GM19463 (cell line): Measurements from ENCODE around the gene GPR37.

ENCODE experiments used
- ATAC-seq: cut with Tn5 transposase; IDR thresholded peaks from one replicate; pipeline ENCODE4 v1.9.1; 2021; ENCODE audit warnings: mild to moderate bottlenecking, moderate library complexity; ENCODE audit not compliant: unreplicated experiment

Gene GPR37

DNA sequence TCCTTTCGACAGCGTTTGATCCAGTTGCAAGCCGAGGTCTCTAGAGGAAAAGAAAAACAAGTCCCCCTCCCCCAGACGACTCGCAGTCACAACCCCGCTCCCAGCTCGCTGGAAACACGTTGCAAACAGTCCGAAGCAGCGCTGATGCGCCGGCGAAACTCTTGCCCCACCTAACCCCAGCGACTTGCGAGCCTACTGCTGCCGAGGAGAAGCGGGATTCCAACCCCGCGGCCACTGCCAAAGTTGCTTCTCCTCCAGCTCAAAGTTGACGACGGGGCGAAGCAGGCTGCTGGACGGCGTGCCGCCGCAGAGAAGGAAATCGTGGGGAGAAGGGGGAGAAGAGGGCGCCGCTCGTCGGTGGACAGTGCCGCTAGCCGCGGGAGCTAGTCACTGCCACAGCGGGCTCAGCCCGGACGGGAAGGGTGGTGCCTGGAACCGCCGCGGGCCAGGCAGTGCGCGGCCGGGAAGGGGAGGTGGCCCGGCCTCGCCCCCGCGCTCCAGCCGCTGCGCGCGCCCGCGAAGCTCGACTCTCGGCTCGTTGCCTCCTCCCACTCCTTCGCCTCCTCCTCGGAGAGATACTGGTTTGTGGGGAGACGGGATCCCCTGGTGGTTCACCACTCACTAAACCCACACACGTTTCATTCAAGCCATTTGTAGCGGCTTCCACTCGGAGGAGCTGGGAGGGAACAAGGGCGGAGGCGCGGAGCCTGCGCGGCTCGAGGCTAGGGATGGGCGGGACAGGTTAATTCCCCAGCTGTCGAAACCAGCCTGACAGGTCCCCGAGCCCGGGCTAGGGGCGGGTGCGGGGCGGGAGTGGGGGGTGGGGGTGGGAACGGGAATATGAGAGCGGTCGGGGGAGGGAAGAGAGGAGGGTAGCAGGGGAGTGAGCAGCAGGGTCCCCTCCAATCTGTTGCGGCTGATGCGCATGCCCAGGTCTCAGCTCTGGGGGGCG is at the start of gene GPR37:
Gene GPR37, minus strand, starts transcription at position 392 of the 952 bp plus-strand sequence. CDS start 816 bp downstream, outside the sequence.
- ATAC-seq, result peak; percentile 74

DNA sequence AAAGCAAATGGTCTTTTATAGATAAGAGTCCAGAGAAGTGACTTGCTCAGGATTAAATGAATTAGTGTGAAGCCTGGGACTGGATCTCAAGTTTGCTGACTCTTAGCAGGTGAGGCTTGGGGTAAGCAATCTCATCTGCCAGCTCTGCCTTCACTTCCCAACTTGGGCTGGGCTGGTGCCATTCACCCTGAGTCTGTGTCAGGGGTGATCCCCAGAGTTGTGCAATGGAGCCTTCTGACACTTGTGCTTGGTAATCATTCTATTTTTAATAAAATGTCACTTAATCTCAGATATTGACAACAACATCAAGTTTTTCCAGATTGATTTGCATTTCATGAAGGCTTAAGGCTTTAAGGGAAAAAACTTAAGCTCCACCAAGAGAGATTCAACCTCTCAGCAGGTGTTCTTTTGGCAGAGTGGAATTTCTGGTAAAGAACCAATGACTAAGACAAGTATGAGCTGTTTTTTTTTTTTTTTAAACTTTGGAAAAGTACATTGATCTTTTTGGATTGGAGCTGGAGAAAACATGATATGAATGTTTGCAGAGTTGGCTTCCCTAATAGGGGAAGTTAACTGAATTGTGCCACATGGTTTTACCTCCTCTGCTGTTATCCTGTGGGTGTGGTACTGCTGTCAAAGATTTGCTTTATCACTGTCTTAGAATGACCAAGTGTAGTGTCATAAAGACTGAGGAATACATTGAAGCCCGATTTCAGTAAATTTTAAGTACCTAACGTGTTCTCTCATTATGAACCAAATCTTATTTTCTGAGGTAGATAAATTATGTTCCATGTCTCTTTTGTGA is 48.6 kb upstream of the GPR37 start:
- ATAC-seq, result no peak

DNA sequence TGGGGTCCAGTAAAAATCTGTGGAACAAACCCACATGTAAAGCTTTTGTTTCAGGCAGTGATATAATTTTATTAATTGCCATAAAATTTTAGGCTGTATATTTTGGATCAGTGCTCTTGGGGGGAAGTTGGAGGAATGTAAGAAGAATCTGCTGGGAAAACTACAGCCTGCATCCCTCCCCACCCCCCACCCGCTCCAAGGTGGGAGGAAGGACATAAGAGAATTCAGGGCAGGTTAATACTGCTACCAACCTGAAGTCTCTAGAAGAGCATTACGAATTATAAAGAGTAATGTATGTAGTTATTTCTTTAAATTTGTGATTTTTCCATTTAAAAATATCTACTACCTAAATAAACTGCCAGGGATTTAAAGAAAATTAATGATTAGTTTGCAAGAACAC is 47.2 kb upstream of the GPR37 start:
- no peak for ATAC-seq

DNA sequence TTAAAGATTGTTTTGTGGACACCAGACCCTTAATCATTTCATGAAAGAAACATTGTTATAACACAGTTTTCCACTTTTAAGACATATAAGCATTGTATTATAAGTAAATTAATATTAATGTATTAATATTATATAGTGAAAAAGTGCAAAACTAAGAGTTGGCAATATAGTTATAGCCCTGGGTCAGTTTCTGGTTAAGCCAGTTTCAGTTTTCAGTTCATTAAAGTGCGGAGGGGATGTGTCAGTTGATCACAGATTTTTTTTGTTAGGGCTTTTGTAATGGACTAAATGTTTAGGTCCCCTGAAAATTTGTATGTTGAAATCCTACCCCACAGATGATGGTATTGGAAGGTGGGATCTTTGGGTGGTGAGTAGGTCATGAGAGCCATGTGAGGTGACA is 45.7 kb upstream of the GPR37 start:
- no peak for ATAC-seq

DNA sequence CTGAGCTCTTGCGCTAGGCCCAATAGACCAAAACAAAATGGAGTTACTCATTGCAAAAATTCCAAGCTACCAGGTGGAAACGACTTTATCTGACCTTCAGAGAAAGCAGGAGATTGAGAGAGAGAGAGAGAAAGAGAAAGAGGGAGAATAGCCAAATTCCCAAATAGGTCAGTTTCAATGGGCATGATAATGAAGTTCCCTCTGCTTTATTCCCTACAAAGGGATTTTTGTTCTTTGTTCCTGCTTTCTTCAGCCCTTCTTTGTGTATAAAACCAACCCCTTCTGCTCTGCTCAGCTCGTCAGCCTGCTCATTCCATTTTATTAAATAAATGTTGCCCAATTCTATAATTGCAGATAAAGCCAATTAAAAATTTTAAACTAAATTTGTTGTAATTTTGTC is 45.0 kb upstream of the GPR37 start:
- no peak for ATAC-seq

GRCh38 chr7:124808206-124808605 is 42.6 kb upstream of the GPR37 start:
- ATAC-seq, result no peak

DNA sequence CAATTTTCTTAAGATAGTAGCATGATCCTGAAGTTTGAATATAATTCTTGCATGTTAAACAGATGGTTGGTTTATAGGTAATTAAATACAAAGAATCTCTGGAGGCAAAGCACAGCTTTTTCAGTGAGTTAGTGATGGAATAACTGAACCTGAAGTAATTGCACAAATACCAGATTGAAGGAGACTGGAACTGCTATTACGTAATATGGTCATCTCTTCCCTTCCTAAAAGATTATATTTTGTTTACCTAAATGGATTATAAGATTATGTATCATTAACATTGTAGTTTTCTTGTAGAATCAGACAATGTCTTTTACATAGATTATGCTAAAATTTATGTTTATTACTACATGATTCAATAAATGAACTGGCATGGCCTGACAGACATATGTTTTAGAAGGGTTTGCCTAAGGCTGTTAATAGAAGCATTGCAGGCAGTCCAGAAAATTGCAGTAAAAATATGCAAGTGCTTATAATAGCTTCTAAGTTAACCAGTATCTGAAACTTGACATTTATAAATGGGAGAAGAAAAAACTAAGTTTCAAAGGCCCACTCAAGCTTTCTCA is 35.8 kb upstream of the GPR37 start:
- no peak for ATAC-seq

GRCh38 chr7:124800386-124800785 is 34.8 kb upstream of the GPR37 start:
- ATAC-seq, result no peak

GRCh38 chr7:124799448-124799847 is 33.9 kb upstream of the GPR37 start:
- no peak for ATAC-seq

GRCh38 chr7:124796771-124797170 is 31.2 kb upstream of the GPR37 start:
- no peak for ATAC-seq

- no peak for ATAC-seq
Measured at GRCh38 chr7:124792696-124793095, 27.1 kb upstream of the GPR37 start.

DNA sequence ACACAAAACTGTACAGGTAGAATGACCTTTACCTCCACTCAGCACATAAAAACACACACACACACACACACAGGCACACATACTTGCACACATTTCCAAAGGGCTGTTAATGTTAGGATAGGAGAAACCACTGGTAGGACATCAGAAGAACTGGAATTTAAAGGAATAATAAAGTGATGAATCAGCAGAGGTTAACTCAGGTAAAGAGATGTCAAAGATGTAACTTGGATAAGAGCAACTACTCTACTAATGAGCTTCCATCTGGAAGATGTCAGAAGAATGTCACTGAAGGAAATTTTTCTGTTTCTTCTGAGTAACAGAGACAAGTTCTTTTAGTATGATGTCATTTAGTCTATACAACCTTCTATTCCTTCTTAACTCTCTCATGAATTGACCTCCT is 26.4 kb upstream of the GPR37 start:
- ATAC-seq, result no peak

DNA sequence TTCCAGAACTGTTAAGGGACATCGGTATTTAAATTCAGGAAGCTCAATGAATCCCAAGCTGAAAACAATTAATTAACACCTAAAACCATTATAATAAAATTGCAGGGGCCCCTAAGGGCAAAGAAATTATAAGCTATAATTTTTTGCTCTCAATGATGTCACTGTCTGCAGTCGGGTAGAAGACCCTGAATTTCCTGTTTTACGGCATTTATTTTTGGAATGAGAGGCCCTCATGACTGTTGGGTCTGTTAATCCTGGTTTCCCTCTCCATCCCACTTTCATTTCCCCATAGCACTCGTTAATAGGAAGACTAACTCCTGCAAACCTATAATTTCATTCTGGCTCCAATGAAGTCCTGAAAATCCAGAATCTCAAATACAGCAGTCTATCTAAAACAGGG is 25.8 kb upstream of the GPR37 start:
- no peak for ATAC-seq

DNA sequence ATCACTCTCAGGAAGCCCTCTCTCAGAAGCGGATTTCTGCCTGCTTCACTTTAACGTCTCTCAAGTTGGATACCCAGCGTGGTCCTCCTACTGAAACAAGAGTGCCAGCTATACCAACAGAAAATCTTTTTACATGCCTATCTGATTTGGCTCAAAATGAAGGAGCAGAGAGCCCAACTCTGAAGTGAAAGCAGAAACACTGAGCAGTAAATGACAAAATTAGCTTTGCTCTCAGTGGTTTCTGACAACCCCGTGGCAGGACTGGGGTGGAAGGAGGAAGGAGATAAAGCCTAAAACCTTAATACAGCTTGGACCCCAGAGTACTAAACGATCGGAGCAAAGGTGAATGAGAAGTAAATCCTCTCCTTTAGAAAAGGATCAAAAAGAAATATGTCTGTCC is 25.1 kb upstream of the GPR37 start:
- no peak for ATAC-seq

DNA sequence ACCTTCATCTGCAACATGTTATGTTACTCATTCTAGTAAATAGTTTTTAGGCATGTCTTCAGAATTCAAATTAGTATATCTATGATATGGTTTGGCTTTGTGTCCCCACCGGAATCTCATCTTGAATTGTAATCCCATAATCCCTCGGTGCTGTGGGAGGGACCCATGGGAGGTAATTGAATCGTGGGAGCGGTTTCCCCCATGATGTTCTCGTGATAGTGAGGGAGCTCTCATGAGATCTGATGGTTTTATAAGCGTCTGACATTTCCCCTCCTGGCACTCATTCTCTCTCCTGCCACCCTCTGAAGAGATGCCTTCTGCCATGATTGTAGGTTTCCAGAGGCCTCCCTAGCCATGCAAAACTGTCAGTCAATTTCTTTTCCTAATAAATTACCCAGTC is 20.4 kb upstream of the GPR37 start:
- ATAC-seq, result no peak

DNA sequence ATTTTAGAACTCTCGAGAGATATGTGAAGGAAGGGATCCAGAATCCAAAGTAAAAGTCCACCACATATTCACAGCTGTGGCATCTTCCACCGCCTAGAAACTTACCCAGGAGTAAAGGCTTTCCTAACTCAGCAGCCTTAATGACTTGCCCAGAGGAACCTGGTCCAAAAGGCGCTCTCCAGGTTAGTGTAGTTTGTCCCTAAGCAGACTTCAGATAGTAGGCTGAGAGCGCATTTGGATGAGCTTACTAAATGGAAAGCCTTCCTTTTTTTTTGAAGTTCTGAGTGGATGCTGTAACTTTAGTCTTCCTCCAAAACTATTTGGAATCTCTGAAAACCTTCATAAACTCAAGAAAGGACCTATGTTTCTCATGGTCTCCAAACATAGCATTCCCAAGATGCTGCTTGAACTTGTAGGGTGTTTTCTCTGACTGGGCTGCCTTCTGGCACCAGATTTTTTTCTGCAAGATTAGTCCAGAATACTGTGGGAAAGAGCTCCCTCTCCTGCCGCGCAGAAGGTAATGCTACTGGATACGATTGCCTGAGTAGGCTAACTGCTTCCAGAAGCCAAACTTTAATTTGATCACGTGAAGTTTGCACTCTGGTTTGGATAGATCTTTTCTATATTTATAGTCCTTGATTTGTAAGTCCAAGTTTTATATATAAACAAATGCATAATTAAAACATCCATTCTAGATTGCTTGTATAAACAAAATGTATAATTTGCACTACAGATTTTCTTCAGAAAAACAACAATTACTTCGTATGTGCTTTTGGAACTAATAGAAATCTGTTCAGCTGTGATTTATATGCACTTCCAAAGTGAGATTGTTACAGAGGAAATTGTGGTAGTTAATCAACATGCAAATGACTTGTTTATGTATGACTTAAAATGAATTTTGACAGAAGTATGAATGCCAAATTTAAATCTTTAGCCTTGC is 19.6 kb upstream of the GPR37 start:
- ATAC-seq, result peak; percentile 86

- no peak for ATAC-seq
Measured at GRCh38 chr7:124783271-124783670, 17.7 kb upstream of the GPR37 start.

DNA sequence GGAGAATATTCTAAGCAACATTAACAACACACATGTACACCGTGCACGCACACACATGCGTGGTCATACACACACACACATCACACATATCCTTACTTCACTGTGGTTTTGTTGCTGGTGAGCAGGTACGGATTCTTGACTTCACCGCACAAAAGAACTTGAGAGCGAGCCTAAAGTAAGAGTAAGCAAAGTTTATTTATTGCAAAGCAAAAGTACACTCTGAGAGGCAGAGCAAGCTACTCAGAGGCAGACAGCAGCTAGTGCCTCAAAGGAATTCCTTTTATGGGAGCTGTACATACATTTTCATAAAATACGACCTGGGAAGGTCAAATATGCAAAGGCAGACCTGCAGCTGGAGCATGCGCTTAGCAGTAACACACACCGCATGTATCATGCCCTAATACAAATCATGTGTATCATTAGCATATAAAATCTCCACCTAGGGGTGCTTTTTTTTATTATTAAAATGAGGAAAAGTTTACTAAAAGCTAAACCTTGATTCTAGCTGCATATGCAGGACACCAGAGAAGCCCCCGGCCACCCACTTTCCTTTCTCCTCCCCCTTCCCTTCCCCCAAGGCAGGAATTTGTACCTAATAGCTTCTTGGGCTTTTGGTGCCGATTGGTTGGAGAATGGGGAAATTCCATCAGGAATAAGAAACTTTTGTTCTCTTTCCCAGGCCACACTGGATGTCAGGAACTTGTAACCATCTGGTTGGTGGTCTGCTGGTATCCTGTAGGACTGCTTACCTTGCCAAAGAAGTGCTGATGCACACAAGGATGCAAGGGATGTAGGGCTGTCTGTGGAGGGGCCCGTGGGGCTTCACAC is 16.5 kb upstream of the GPR37 start:
- ATAC-seq, result no peak

GRCh38 chr7:124781418-124781817 is 15.8 kb upstream of the GPR37 start:
- no peak for ATAC-seq

- no peak for ATAC-seq
Measured at GRCh38 chr7:124780608-124781007, 15.0 kb upstream of the GPR37 start.
